CD4-positive, alpha-beta T cell treated with Interleukin-2 at 100 ng/mL for 4 hours (primary cell): ENCODE measurements around the gene MCTP2.
"Not testable (repeated sequence)": the region's sequence is repeated elsewhere in the genome, so short reads cannot be mapped to it uniquely, and the experiment has no call there.

Experiments
- DNase-seq: peaks from one replicate; pipeline ENCODE4 v3.0.0-alpha.2; 2020; ENCODE audit warnings: low spot score

Gene MCTP2

GRCh38 chr15:94455297-94455696, 223.9 kb downstream of the MCTP2 start:
- no peak for DNase-seq

- DNase-seq: no peak
These were observed 224.9 kb downstream of the MCTP2 start for GRCh38 chr15:94456226-94456625.

GRCh38 chr15:94457661-94458060, 226.3 kb downstream of the MCTP2 start:
- no peak for DNase-seq

GRCh38 chr15:94460624-94461023, 229.3 kb downstream of the MCTP2 start:
- DNase-seq: no peak

GRCh38 chr15:94467034-94467433, 235.7 kb downstream of the MCTP2 start:
- DNase-seq: no peak

GRCh38 chr15:94470492-94470891, 239.1 kb downstream of the MCTP2 start:
- no peak for DNase-seq

- no peak for DNase-seq
These were observed 245.3 kb downstream of the MCTP2 start for GRCh38 chr15:94476686-94477085.

GRCh38 chr15:94477913-94478553, 246.7 kb downstream of the MCTP2 start:
- no peak for DNase-seq

- no peak for DNase-seq
These were observed 247.4 kb downstream of the MCTP2 start for GRCh38 chr15:94478763-94479162.

- DNase-seq: no peak
These were observed 249.0 kb downstream of the MCTP2 start for GRCh38 chr15:94480289-94480834.

- no peak for DNase-seq
These were observed 253.9 kb downstream of the MCTP2 start for GRCh38 chr15:94485148-94485719.

GRCh38 chr15:94487635-94488034, 256.3 kb downstream of the MCTP2 start:
- DNase-seq: no peak

- DNase-seq: no peak
These were observed 261.8 kb downstream of the MCTP2 start for GRCh38 chr15:94493176-94493575.

- DNase-seq: not testable (repeated sequence)
These were observed 262.2 kb downstream of the MCTP2 start for GRCh38 chr15:94493586-94493985.

- no peak for DNase-seq
These were observed 263.4 kb downstream of the MCTP2 start for GRCh38 chr15:94494732-94495131.

GRCh38 chr15:94503293-94503692, 271.9 kb downstream of the MCTP2 start:
- no peak for DNase-seq

- DNase-seq: no peak
These were observed 277.9 kb downstream of the MCTP2 start for GRCh38 chr15:94509259-94509658.

- no peak for DNase-seq
These were observed 290.8 kb downstream of the MCTP2 start for GRCh38 chr15:94522125-94522524.

GRCh38 chr15:94523873-94524272, 292.5 kb downstream of the MCTP2 start:
- DNase-seq: no peak

GRCh38 chr15:94524565-94524964, 293.2 kb downstream of the MCTP2 start:
- no peak for DNase-seq

- DNase-seq: no peak
These were observed 294.8 kb downstream of the MCTP2 start for GRCh38 chr15:94526071-94526689.

GRCh38 chr15:94532226-94532625, 300.9 kb downstream of the MCTP2 start:
- no peak for DNase-seq
